Osteoblast (primary cell): Measurements from ENCODE around the gene PTDSS2. TPM values are rescaled to one million over a fixed set of nuclear protein-coding genes. Genes with fewer than 3 reads are reported as not detected.
A peak's percentile ranks its signal among the peaks of the same experiment; 100 is the strongest.

Experiments used
- DNase-seq: peaks from one replicate; pipeline ENCODE4 v3.0.0; 2011; ENCODE audit warnings: low spot score, mixed read lengths; ENCODE audit not compliant: insufficient read length; ENCODE audit errors: missing footprints
- H2AFZ ChIP-seq: 2 replicates; pipeline ENCODE4 v1.6.0; 2011; ENCODE audit warnings: mild to moderate bottlenecking, low read length
- H3K27ac ChIP-seq: 2 replicates; pipeline ENCODE4 v1.5.1; 2011; ENCODE audit warnings: mild to moderate bottlenecking, low read depth, low read length, moderate library complexity
- H3K27me3 ChIP-seq: 2 replicates; pipeline ENCODE4 v1.6.0; 2012; ENCODE audit warnings: mild to moderate bottlenecking, control low read depth, inconsistent platforms, low read length, moderate library complexity; ENCODE audit not compliant: insufficient read depth
- H3K36me3 ChIP-seq: 2 replicates; pipeline ENCODE4 v1.5.1; 2011; ENCODE audit warnings: mild to moderate bottlenecking, low read length, control low read depth, moderate library complexity; ENCODE audit not compliant: insufficient read depth
- H3K4me1 ChIP-seq: 2 replicates; pipeline ENCODE4 v1.5.1; 2011; ENCODE audit warnings: mild to moderate bottlenecking, low read length, control low read depth, moderate library complexity; ENCODE audit not compliant: insufficient read depth
- H3K4me2 ChIP-seq: 2 replicates; pipeline ENCODE4 v1.6.0; 2011; ENCODE audit warnings: mild to moderate bottlenecking, low read length; ENCODE audit not compliant: insufficient read depth
- H3K4me3 ChIP-seq: fragments of 200-600 bp; sonication (generic); 3 replicates; pipeline ENCODE4 v1.5.1; 2012; ENCODE audit warnings: mild to moderate bottlenecking, low read length, inconsistent platforms; ENCODE audit not compliant: insufficient read depth
- H3K79me2 ChIP-seq: 2 replicates; pipeline ENCODE4 v1.6.0; 2012; ENCODE audit warnings: mild to moderate bottlenecking, low read length, control low read depth, inconsistent platforms; ENCODE audit not compliant: insufficient read depth
- H3K9me3 ChIP-seq: 2 replicates; pipeline ENCODE4 v1.5.1; 2011; ENCODE audit warnings: low read depth, low read length, control low read depth
- H4K20me1 ChIP-seq: 2 replicates; pipeline ENCODE4 v1.6.0; 2012; ENCODE audit warnings: mild to moderate bottlenecking, low read length, control low read depth; ENCODE audit not compliant: insufficient read depth
- CTCF ChIP-seq: IDR thresholded peaks from 2 replicates; pipeline ENCODE4 v1.5.1; 2011; ENCODE audit warnings: mild to moderate bottlenecking, low read depth, low read length, moderate library complexity; ENCODE audit errors: extremely low read depth
- total RNA-seq: library from RNA; depleted of rRNA; stranded (reverse); fragments of >200 nt; gene quantifications from 2 replicates; pipeline ENCODE4 v1.2.3, GENCODE V29; 2012

PTDSS2 gene
- total RNA-seq, 1 donor, result 36.2 TPM

GRCh38 chr11:450809-451451 lies 851 bp downstream of the PTDSS2 start:
- Histone ChIP-seq H3K4me3 (peak overlapping the region; percentile 94), H3K79me2 (peaks cover 60% of the 10 kb centered on the region), H3K9me3 (no peaks in the 10 kb centered on the region), H3K4me1 (peaks cover 21% of the 10 kb centered on the region), H3K27ac (peak overlapping the region; percentile 89), H3K4me2 (peak overlapping the region; percentile 96), H3K36me3 (peaks cover 10% of the 10 kb centered on the region), H3K27me3 (no peaks in the 10 kb centered on the region), H2AFZ (peak overlapping the region; percentile 95), H4K20me1 (peaks cover 22% of the 10 kb centered on the region)
- DNase-seq, result peak; percentile 98
- peak; percentile 20 for TF ChIP-seq CTCF

GRCh38 chr11:451738-452137 lies 1.7 kb downstream of the PTDSS2 start:
- peaks cover 10% of the 10 kb centered on the region for H3K36me3 ChIP-seq
- peak; percentile 83 for DNase-seq
- peaks cover 60% of the 10 kb centered on the region for H3K79me2 ChIP-seq
- H3K4me1 ChIP-seq, result peaks cover 21% of the 10 kb centered on the region
- H4K20me1 ChIP-seq, result peaks cover 22% of the 10 kb centered on the region
- no peak for TF ChIP-seq CTCF
- peak overlapping the region; percentile 94 for H3K4me3 ChIP-seq
- no peaks in the 10 kb centered on the region for H3K9me3 ChIP-seq
- peak overlapping the region; percentile 96 for H3K4me2 ChIP-seq
- peak overlapping the region; percentile 89 for H3K27ac ChIP-seq
- H3K27me3 ChIP-seq, result no peaks in the 10 kb centered on the region
- H2AFZ ChIP-seq, result no peak overlapping the region

GRCh38 chr11:452203-452744 lies 2.2 kb downstream of the PTDSS2 start:
- Histone ChIP-seq H3K79me2 (peaks cover 65% of the 10 kb centered on the region), H3K4me1 (peaks cover 21% of the 10 kb centered on the region), H3K27ac (no peak overlapping the region), H2AFZ (no peak overlapping the region), H3K27me3 (no peaks in the 10 kb centered on the region), H3K36me3 (peaks cover 10% of the 10 kb centered on the region), H3K9me3 (no peaks in the 10 kb centered on the region), H3K4me2 (no peak overlapping the region), H4K20me1 (peaks cover 22% of the 10 kb centered on the region), H3K4me3 (no peak overlapping the region)
- peak; percentile 85 for DNase-seq
- TF ChIP-seq CTCF, result no peak

- H3K79me2 ChIP-seq, result peaks cover 72% of the 10 kb centered on the region
- H3K27me3 ChIP-seq, result no peaks in the 10 kb centered on the region
- TF ChIP-seq CTCF, result no peak
Observed at GRCh38 chr11:452916-453527, 2.9 kb downstream of the PTDSS2 start.

More at GRCh38 chr11:452916-453527, 2.9 kb downstream of the PTDSS2 start:
- H3K4me1 ChIP-seq, result peaks cover 21% of the 10 kb centered on the region
- H2AFZ ChIP-seq, result no peak overlapping the region
- peak; percentile 52 for DNase-seq
- peaks cover 10% of the 10 kb centered on the region for H3K36me3 ChIP-seq
- H4K20me1 ChIP-seq, result peaks cover 26% of the 10 kb centered on the region
- H3K4me2 ChIP-seq, result no peak overlapping the region
- no peak overlapping the region for H3K4me3 ChIP-seq
- H3K9me3 ChIP-seq, result no peaks in the 10 kb centered on the region
- no peak overlapping the region for H3K27ac ChIP-seq
